ENCODE results near the gene KRT4.

The KRT4 gene

GRCh38 chr12:52815676-52816588, 2.0 kb upstream of the KRT4 start:
- TF ChIP-seq EZH2 (IDR thresholded peaks at IDR 0.05) (no peak), FOXP2 (optimal IDR thresholded peaks at IDR 0.05; ENCODE audit: control extremely low read depth, extremely low read length, insufficient read depth) (no peak), POLR2AphosphoS5 (IDR thresholded peaks at IDR 0.05; ENCODE audit: borderline replicate concordance, low read depth, low read length) (no peak)
- H3K27ac ChIP-seq, result no peak overlapping the region
- DNase-seq (ENCODE audit: low read depth, low spot score), result no peak
- H3K36me3 ChIP-seq (ENCODE audit: insufficient read depth, low read length), result no peaks in the 10 kb centered on the region
- H3K9ac ChIP-seq (ENCODE audit: insufficient read length), result no peak overlapping the region
- no peak overlapping the region for H3K4me3 ChIP-seq
- H3K9me3 ChIP-seq (ENCODE audit: low read depth, low read length), result no peaks in the 10 kb centered on the region

GRCh38 chr12:52815161-52815560, 1.2 kb upstream of the KRT4 start:
- no peak for DNase-seq (ENCODE audit: low read depth, low spot score)
- Histone ChIP-seq H3K9ac (ENCODE audit: insufficient read length) (no peak overlapping the region), H3K36me3 (ENCODE audit: insufficient read depth, low read length) (no peaks in the 10 kb centered on the region), H3K9me3 (ENCODE audit: low read depth, low read length) (no peaks in the 10 kb centered on the region), H3K27ac (no peak overlapping the region), H3K4me3 (no peak overlapping the region)
- TF ChIP-seq POLR2AphosphoS5 (IDR thresholded peaks at IDR 0.05; ENCODE audit: borderline replicate concordance, low read depth, low read length) (no peak), EZH2 (IDR thresholded peaks at IDR 0.05) (no peak), FOXP2 (optimal IDR thresholded peaks at IDR 0.05; ENCODE audit: control extremely low read depth, extremely low read length, insufficient read depth) (no peak)

- TF ChIP-seq POLR2AphosphoS5 (IDR thresholded peaks at IDR 0.05; ENCODE audit: borderline replicate concordance, low read depth, low read length) (no peak), EZH2 (IDR thresholded peaks at IDR 0.05) (no peak), FOXP2 (optimal IDR thresholded peaks at IDR 0.05; ENCODE audit: control extremely low read depth, extremely low read length, insufficient read depth) (no peak)
- Histone ChIP-seq H3K4me3 (no peak overlapping the region), H3K9ac (ENCODE audit: insufficient read length) (no peak overlapping the region), H3K9me3 (ENCODE audit: low read depth, low read length) (no peaks in the 10 kb centered on the region), H3K36me3 (ENCODE audit: insufficient read depth, low read length) (no peaks in the 10 kb centered on the region), H3K27ac (no peak overlapping the region)
- no peak for DNase-seq (ENCODE audit: low read depth, low spot score)
These were observed 817 bp upstream of the KRT4 start for GRCh38 chr12:52814710-52815155.

- TF ChIP-seq EZH2 (IDR thresholded peaks at IDR 0.05) (no peak), POLR2AphosphoS5 (IDR thresholded peaks at IDR 0.05; ENCODE audit: borderline replicate concordance, low read depth, low read length) (no peak), FOXP2 (optimal IDR thresholded peaks at IDR 0.05; ENCODE audit: control extremely low read depth, extremely low read length, insufficient read depth) (no peak)
- Histone ChIP-seq H3K9ac (ENCODE audit: insufficient read length) (no peak overlapping the region), H3K9me3 (ENCODE audit: low read depth, low read length) (no peaks in the 10 kb centered on the region), H3K36me3 (ENCODE audit: insufficient read depth, low read length) (no peaks in the 10 kb centered on the region), H3K4me3 (no peak overlapping the region), H3K27ac (no peak overlapping the region)
- DNase-seq (ENCODE audit: low read depth, low spot score), result no peak
These were observed 605 bp downstream of the KRT4 start for GRCh38 chr12:52813203-52813819.

GRCh38 chr12:52812749-52813148, 1.2 kb downstream of the KRT4 start:
- DNase-seq (ENCODE audit: low read depth, low spot score), result no peak
- no peak overlapping the region for H3K9ac ChIP-seq (ENCODE audit: insufficient read length)
- no peak overlapping the region for H3K27ac ChIP-seq
- no peak for TF ChIP-seq FOXP2 (optimal IDR thresholded peaks at IDR 0.05; ENCODE audit: control extremely low read depth, extremely low read length, insufficient read depth)
- TF ChIP-seq POLR2AphosphoS5 (IDR thresholded peaks at IDR 0.05; ENCODE audit: borderline replicate concordance, low read depth, low read length), result no peak
- TF ChIP-seq EZH2 (IDR thresholded peaks at IDR 0.05), result no peak
- no peak overlapping the region for H3K4me3 ChIP-seq
- no peaks in the 10 kb centered on the region for H3K36me3 ChIP-seq (ENCODE audit: insufficient read depth, low read length)
- H3K9me3 ChIP-seq (ENCODE audit: low read depth, low read length), result no peaks in the 10 kb centered on the region

- no peak overlapping the region for H3K4me3 ChIP-seq
- DNase-seq (ENCODE audit: low read depth, low spot score), result no peak
- H3K36me3 ChIP-seq (ENCODE audit: insufficient read depth, low read length), result no peaks in the 10 kb centered on the region
- H3K9ac ChIP-seq (ENCODE audit: insufficient read length), result no peak overlapping the region
- H3K27ac ChIP-seq, result no peak overlapping the region
- TF ChIP-seq FOXP2 (optimal IDR thresholded peaks at IDR 0.05; ENCODE audit: control extremely low read depth, extremely low read length, insufficient read depth), result no peak
- no peak for TF ChIP-seq POLR2AphosphoS5 (IDR thresholded peaks at IDR 0.05; ENCODE audit: borderline replicate concordance, low read depth, low read length)
- H3K9me3 ChIP-seq (ENCODE audit: low read depth, low read length), result no peaks in the 10 kb centered on the region
These were observed 1.9 kb downstream of the KRT4 start for GRCh38 chr12:52812073-52812400.

- Histone ChIP-seq H3K9me3 (ENCODE audit: low read depth, low read length) (no peaks in the 10 kb centered on the region), H3K4me3 (no peak overlapping the region), H3K27ac (no peak overlapping the region), H3K36me3 (ENCODE audit: insufficient read depth, low read length) (no peaks in the 10 kb centered on the region), H3K9ac (ENCODE audit: insufficient read length) (no peak overlapping the region)
- TF ChIP-seq FOXP2 (optimal IDR thresholded peaks at IDR 0.05; ENCODE audit: control extremely low read depth, extremely low read length, insufficient read depth), result no peak
- no peak for DNase-seq (ENCODE audit: low read depth, low spot score)
These were observed 2.5 kb downstream of the KRT4 start for GRCh38 chr12:52811191-52812072.

GRCh38 chr12:52810554-52810953, 3.4 kb downstream of the KRT4 start:
- no peak for DNase-seq (ENCODE audit: low read depth, low spot score)
- H3K9ac ChIP-seq (ENCODE audit: insufficient read length), result no peak overlapping the region
- H3K4me3 ChIP-seq, result no peak overlapping the region
- H3K9me3 ChIP-seq (ENCODE audit: low read depth, low read length), result no peaks in the 10 kb centered on the region
- no peaks in the 10 kb centered on the region for H3K36me3 ChIP-seq (ENCODE audit: insufficient read depth, low read length)
- H3K27ac ChIP-seq, result no peak overlapping the region
- TF ChIP-seq EZH2 (IDR thresholded peaks at IDR 0.05) (no peak), POLR2AphosphoS5 (IDR thresholded peaks at IDR 0.05; ENCODE audit: borderline replicate concordance, low read depth, low read length) (no peak), FOXP2 (optimal IDR thresholded peaks at IDR 0.05; ENCODE audit: control extremely low read depth, extremely low read length, insufficient read depth) (no peak)

All from SK-N-MC (cell line).